Lower lobe of right lung (tissue), 2 donors: Measurements from ENCODE around the gene SHISA6. TPM values are rescaled to one million over a fixed set of nuclear protein-coding genes. Genes with fewer than 3 reads are reported as not detected.

Source experiments
- ATAC-seq, 2 donors: fragments of 200-7000 bp; cut with Tn5 transposase; one replicate each; pipeline ENCODE4 v1.9.1; 2020 to 2022; ENCODE audit warnings: mild to moderate bottlenecking in 2 of 2, moderate library complexity in 2 of 2
- DNase-seq: peaks from one replicate; pipeline ENCODE4 v3.0.0-alpha.2; 2020
- H3K27ac ChIP-seq: fragments of 200-600 bp; one replicate; pipeline ENCODE4 v1.8.0; 2022
- H3K27me3 ChIP-seq: fragments of 200-600 bp; one replicate; pipeline ENCODE4 v1.8.0; 2022; ENCODE audit warnings: low read depth
- H3K36me3 ChIP-seq: fragments of 200-600 bp; one replicate; pipeline ENCODE4 v1.8.0; 2022; ENCODE audit warnings: mild to moderate bottlenecking
- H3K4me1 ChIP-seq: fragments of 200-600 bp; one replicate; pipeline ENCODE4 v1.8.0; 2022
- H3K4me3 ChIP-seq: fragments of 200-600 bp; one replicate; pipeline ENCODE4 v1.8.0; 2022; ENCODE audit warnings: mild to moderate bottlenecking
- H3K9me3 ChIP-seq: fragments of 200-600 bp; one replicate; pipeline ENCODE4 v1.8.0; 2022
- intact Hi-C: fragments of 100-400 bp; cut with DNase I; formaldehyde crosslinking; loops from one replicate; pipeline ENCODE4 v1.11.0; 2022
- total RNA-seq: library from RNA; stranded (reverse); fragmentation: NEBNext Ultra II Directional; extraction: Animal tissue kit (Norgen Biotek cat#: 25700); gene quantifications from one replicate; pipeline ENCODE4 v1.2.1, GENCODE V29; 2021
- TF ChIP-seq, protein P1 (sequence below): fragments of 200-600 bp; IDR thresholded peaks from one replicate; pipeline ENCODE4 v1.8.0; 2022; ENCODE audit warnings: antibody characterized with exemption, mild to moderate bottlenecking
- donor health status: DM: no; HTN: yes; CAD: no; lungs with severe emphysema.

SHISA6 gene
- total RNA-seq, 1 donor from 2014 or later = 0.44 TPM

GRCh38 chr17:11565591-11565990 lies 324.6 kb downstream of the SHISA6 start:
- H3K9me3 ChIP-seq = no peaks in the 10 kb centered on the region
- ATAC-seq = no peak
- no peak overlapping the region for H3K27ac ChIP-seq
- no peak overlapping the region for H3K4me3 ChIP-seq
- H3K27me3 ChIP-seq = no peaks in the 10 kb centered on the region
- TF ChIP-seq, protein P1, sequence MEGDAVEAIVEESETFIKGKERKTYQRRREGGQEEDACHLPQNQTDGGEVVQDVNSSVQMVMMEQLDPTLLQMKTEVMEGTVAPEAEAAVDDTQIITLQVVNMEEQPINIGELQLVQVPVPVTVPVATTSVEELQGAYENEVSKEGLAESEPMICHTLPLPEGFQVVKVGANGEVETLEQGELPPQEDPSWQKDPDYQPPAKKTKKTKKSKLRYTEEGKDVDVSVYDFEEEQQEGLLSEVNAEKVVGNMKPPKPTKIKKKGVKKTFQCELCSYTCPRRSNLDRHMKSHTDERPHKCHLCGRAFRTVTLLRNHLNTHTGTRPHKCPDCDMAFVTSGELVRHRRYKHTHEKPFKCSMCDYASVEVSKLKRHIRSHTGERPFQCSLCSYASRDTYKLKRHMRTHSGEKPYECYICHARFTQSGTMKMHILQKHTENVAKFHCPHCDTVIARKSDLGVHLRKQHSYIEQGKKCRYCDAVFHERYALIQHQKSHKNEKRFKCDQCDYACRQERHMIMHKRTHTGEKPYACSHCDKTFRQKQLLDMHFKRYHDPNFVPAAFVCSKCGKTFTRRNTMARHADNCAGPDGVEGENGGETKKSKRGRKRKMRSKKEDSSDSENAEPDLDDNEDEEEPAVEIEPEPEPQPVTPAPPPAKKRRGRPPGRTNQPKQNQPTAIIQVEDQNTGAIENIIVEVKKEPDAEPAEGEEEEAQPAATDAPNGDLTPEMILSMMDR = no peak
- intact Hi-C loops = no loop called here
- no peak for DNase-seq
- H3K36me3 ChIP-seq = no peaks in the 10 kb centered on the region
- no peaks in the 10 kb centered on the region for H3K4me1 ChIP-seq

GRCh38 chr17:11578998-11579397 lies 338.0 kb downstream of the SHISA6 start:
- Histone ChIP-seq H3K27me3 (no peaks in the 10 kb centered on the region), H3K36me3 (no peaks in the 10 kb centered on the region), H3K27ac (no peak overlapping the region), H3K4me3 (no peak overlapping the region), H3K9me3 (no peaks in the 10 kb centered on the region), H3K4me1 (no peaks in the 10 kb centered on the region)
- DNase-seq (no peak), ATAC-seq (no peak)
- intact Hi-C loops = no loop called here
- TF ChIP-seq, protein P1 = no peak

- no peak for ATAC-seq
- TF ChIP-seq, protein P1 = no peak
- no peak overlapping the region for H3K27ac ChIP-seq
Observed at GRCh38 chr17:11580677-11581076, 339.7 kb downstream of the SHISA6 start.

GRCh38 chr17:11582217-11582616 lies 341.2 kb downstream of the SHISA6 start:
- no peak for DNase-seq
- no peak for ATAC-seq
- TF ChIP-seq, protein P1 = no peak

More at GRCh38 chr17:11580677-11581076, 339.7 kb downstream of the SHISA6 start:
- no peaks in the 10 kb centered on the region for H3K4me1 ChIP-seq
- no peaks in the 10 kb centered on the region for H3K36me3 ChIP-seq
- no peak for DNase-seq
- no peak overlapping the region for H3K4me3 ChIP-seq
- no peaks in the 10 kb centered on the region for H3K27me3 ChIP-seq
- H3K9me3 ChIP-seq = no peaks in the 10 kb centered on the region
- intact Hi-C loops = no loop called here

GRCh38 chr17:11583306-11583992 lies 342.4 kb downstream of the SHISA6 start:
- no peaks in the 10 kb centered on the region for H3K4me1 ChIP-seq
- TF ChIP-seq, protein P1 = no peak
- ATAC-seq = peak; percentile 7 to 39
- H3K9me3 ChIP-seq = no peaks in the 10 kb centered on the region
- no peak for DNase-seq
- intact Hi-C loops = no loop called here
- H3K4me3 ChIP-seq = no peak overlapping the region
- H3K36me3 ChIP-seq = no peaks in the 10 kb centered on the region
- no peak overlapping the region for H3K27ac ChIP-seq
- no peaks in the 10 kb centered on the region for H3K27me3 ChIP-seq

More at GRCh38 chr17:11582217-11582616, 341.2 kb downstream of the SHISA6 start:
- Histone ChIP-seq H3K4me1 (no peaks in the 10 kb centered on the region), H3K4me3 (no peak overlapping the region), H3K36me3 (no peaks in the 10 kb centered on the region), H3K9me3 (no peaks in the 10 kb centered on the region), H3K27me3 (no peaks in the 10 kb centered on the region), H3K27ac (no peak overlapping the region)
- intact Hi-C loops = no loop called here
